Activated CD8-positive, alpha-beta memory T cell treated with anti-CD3 and anti-CD28 coated beads for 24 hours (primary cell): ENCODE results near the gene OR13C8.
"Not testable (repeated sequence)": the region's sequence is repeated elsewhere in the genome, so short reads cannot be mapped to it uniquely, and the experiment has no call there.

Experiments
- DNase-seq: peaks from one replicate; pipeline ENCODE4 v3.0.0-alpha.2; 2020

Gene OR13C8

GRCh38 chr9:104568868-104569267 lies at the start of gene OR13C8:
OR13C8 (plus strand) TSS chr9:104569168; CDS start chr9:104569168, 0 bp downstream.
- DNase-seq, result no peak

- not testable (repeated sequence) for DNase-seq
These were observed 48.7 kb upstream of the OR13C8 start for GRCh38 chr9:104520241-104520640.

GRCh38 chr9:104527109-104527508 lies 41.9 kb upstream of the OR13C8 start, which contains the start of gene OR13C4:
OR13C4 (minus strand) TSS chr9:104527209; CDS start chr9:104527209, 0 bp downstream.
- DNase-seq, result no peak

- DNase-seq, result no peak
These were observed 32.2 kb upstream of the OR13C8 start, which contains the start of gene OR13C3 for GRCh38 chr9:104536756-104537155. OR13C3 (minus strand) TSS chr9:104536856; CDS start chr9:104536723, 133 bp downstream.

- DNase-seq, result no peak
These were observed 29.7 kb upstream of the OR13C8 start for GRCh38 chr9:104539275-104539674.

GRCh38 chr9:104544644-104545043 lies 24.3 kb upstream of the OR13C8 start:
- no peak for DNase-seq

GRCh38 chr9:104553261-104553660 lies 15.7 kb upstream of the OR13C8 start:
- DNase-seq, result no peak

- no peak for DNase-seq
These were observed 13.4 kb upstream of the OR13C8 start for GRCh38 chr9:104555521-104555920.

- DNase-seq, result no peak
These were observed 11.9 kb upstream of the OR13C8 start for GRCh38 chr9:104556830-104557634.

GRCh38 chr9:104564358-104564757 lies 4.6 kb upstream of the OR13C8 start:
- no peak for DNase-seq

- DNase-seq, result no peak
These were observed 3.6 kb downstream of the OR13C8 start for GRCh38 chr9:104572612-104573011.

GRCh38 chr9:104575456-104575855 lies 6.5 kb downstream of the OR13C8 start:
- DNase-seq, result no peak

GRCh38 chr9:104577263-104577662 lies 8.3 kb downstream of the OR13C8 start:
- DNase-seq, result no peak

GRCh38 chr9:104580562-104580961 lies 11.6 kb downstream of the OR13C8 start:
- DNase-seq, result no peak

GRCh38 chr9:104586496-104587180 lies 17.7 kb downstream of the OR13C8 start:
- no peak for DNase-seq

- no peak for DNase-seq
These were observed 20.7 kb downstream of the OR13C8 start for GRCh38 chr9:104589626-104590025.

- not testable (repeated sequence) for DNase-seq
These were observed 29.8 kb downstream of the OR13C8 start for GRCh38 chr9:104598749-104599148.

GRCh38 chr9:104599313-104599712 lies 30.3 kb downstream of the OR13C8 start, which contains the start of gene OR13C5:
OR13C5 (minus strand) TSS chr9:104599413; CDS start chr9:104599413, 0 bp downstream.
- not testable (repeated sequence) for DNase-seq

GRCh38 chr9:104604801-104605200 lies 35.8 kb downstream of the OR13C8 start:
- no peak for DNase-seq

GRCh38 chr9:104605527-104605926 lies 36.6 kb downstream of the OR13C8 start, which contains the start of gene OR13C2:
OR13C2 (minus strand) TSS chr9:104605627; CDS start chr9:104605627, 0 bp downstream.
- not testable (repeated sequence) for DNase-seq

- no peak for DNase-seq
These were observed 37.2 kb downstream of the OR13C8 start for GRCh38 chr9:104606152-104606551.

GRCh38 chr9:104608336-104608735 lies 39.4 kb downstream of the OR13C8 start:
- no peak for DNase-seq

GRCh38 chr9:104611213-104611612 lies 42.2 kb downstream of the OR13C8 start:
- no peak for DNase-seq

- no peak for DNase-seq
These were observed 48.5 kb downstream of the OR13C8 start for GRCh38 chr9:104617418-104617817.
